ENCODE measurements around the gene MIB1.
"Not testable (repeated sequence)": the region's sequence is repeated elsewhere in the genome, so short reads cannot be mapped to it uniquely, and the experiment has no call there.

The MIB1 gene

DNA sequence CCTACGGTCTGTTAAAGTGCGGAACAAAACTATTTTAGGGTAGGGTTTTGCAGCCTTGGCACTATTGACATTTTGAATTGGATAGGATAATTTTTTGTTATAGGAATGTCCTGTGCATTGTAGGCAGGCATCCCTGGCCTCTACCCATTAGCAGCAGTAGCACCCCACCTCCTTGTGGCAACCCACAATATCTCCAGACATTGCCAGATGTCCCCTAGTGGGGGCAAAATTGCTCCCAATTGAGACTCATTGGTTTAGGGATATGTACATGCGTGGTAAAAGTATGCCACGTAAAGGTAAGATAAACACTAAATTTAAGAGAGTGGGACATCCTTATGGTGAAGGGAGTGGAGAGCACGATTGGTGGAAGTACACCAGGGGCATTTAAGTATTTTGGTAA, 4.6 kb downstream of the MIB1 start:
- peak; percentile 16 for DNase-seq

DNA sequence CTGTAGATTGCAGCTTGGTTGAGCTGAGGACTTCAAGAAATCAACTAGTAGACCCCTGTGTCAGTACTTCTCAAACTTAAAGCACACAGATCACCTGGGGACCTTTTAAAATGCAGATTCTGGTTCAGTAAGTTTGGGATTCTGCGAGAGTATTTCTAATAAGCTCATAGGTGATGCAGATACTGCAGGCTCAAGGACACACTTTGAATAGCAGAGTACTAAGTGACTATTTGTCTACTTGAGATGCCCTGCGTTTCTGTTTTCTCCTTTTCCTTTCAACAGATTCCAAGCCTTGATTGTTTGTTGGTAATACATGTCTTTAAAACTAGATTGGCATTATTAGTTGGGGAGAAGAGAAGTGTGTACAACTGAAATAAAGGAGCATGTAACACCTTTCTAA, 6.7 kb downstream of the MIB1 start:
- no peak for DNase-seq

DNA sequence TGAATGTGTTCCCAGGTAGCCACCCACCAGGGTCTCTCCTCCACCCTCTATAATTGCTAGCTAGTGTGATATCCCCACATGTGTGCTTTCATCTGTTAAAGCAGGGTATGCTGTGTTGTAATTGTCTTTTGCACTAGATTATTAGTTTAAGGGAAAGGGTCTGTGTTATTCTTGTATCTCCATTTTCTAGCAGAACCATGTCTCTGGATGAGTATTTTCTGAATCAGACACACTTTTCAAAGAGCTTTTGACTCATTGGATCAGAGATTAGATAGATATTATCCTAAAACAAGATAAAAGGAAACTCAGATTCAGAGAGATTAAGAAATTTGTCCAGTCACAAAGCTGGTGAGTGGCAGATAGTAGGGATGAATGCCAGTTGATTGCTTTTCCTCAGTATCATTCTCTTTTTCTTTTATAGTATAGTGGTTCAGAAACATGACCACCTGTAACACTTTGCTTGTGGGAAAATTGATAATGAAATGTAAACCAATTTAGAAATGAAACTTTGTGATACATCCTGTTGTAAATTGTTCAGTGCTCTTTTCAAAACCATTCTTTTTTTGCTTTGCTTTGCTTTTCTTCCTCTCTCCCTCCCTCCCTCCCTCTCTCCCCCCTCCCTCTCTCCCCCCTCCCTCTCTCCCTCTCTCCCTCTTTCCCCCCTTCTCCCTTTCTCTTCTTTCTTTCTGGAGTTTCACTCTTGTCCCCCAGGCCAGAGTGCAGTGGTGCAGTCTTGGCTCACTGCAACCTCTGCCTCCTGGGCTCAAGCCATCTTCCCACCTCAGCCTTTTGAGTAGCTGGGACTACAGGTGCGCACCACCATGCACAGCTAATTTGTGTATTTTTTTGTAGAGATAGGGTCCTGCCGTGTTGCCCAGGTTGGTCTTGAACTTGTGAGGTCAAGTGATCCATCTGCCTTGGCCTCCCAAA, 7.4 kb downstream of the MIB1 start:
- DNase-seq: no peak

DNA sequence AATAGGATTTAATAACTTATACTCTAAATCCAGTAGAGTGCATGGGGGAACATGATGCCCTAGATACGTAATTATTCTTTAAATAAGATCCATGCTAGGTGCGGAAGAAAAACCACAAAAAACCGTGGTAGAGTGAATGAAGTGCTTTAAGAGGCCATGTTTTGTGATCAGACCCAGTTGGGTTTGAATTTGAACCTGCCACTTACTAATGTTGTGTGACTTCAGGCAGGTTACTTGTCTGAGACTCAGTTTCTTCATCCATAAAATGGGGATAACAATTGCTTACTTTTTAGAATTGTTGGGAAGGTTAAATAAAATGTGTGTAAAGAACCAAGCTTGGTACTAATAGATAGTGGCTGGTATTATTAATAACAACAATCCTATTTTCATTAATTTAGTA, 17.2 kb downstream of the MIB1 start:
- no peak for DNase-seq

DNA sequence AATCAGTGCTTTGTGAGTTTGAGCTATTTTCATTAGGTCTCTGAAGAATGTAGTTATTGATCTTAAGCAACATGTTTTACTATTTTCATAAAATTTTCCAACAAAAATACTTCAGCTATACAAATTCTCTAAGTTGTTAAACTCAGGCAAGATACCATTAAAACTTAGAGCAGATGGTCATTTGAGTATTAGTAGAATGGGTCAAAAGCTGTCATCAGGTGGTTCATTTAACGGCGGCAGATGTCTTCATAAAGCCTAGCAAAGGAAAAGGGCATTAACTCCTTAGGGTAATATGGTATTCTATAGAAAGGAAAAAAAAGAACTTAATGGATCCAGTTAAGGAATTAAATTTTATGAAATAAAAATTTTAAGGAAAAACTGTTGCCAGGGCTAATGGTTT, 19.2 kb downstream of the MIB1 start:
- no peak for DNase-seq

DNA sequence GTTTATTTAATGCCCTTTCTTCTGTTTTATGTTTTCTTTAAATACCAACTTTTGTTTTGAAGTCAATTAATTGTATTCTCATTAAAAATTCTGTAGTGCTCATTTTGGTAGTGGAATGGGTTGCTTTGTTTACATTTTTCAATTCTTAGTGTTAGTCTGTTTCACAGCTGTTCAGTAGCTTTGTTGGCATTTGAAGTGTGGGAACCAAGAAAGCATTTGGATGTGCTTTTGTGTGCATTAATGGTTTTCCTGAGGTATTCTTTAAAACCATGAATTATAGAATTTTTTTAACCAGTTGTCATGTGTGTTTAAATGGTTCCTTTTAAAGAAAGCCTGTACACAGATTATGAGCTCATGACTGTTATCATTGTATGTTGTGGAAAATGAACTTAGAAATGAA, 19.7 kb downstream of the MIB1 start:
- DNase-seq: no peak

DNA sequence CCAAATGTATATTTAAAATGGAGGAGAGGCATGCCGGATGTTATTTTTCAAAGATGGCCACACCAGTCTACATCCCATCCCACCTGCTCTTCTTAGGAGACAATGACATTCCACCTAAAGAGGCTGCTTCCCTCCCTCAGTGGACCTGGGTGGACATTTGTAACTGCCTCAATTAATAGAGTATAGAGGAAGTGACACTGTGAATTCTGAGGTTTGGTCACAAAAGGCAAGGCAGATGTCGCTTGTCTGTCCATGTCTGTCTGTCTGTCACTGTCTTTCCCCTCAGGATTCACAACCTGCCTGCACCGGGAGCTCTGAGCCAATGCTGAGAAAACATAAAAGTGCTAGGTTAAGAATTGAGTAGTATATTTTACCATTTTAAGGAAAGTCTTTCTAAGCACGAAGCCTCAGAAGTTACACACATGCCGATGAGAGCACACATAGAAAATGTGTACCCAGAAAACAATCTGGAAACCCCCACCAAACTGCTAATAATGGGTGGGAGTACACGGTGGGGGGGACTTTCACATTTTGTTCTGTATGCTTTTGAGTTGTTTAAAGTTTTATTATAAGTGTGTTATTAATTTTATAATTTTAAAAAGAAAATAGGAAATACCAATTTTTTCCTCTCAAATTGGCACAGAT, 21.0 kb downstream of the MIB1 start:
- DNase-seq: no peak

DNA sequence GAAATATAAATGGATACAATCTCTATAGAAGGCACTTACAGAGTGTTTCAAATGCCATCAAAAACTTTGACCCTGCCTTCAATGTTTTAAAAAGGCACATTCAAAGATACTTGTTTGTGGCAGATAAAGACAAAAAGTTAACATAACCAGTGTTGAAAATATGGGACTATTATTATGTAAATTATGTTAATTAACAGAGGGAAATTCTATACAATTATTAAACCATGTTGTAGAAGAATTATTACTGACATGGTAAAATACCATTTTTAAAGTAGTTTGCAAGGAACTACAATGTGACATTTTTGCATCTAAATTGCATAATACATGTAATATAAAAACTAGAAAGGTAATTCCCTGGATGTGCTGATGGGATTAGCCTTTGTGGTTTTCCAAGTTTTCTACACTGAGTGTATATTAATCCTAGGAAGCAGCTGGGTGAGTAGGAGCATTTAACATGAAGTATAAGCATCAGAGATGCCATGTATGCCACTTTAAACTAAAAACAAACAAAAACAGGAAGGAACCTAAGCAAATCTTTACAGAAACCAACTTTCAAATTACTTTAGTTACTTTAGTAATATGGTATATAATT, 21.7 kb downstream of the MIB1 start:
- DNase-seq: no peak

DNA sequence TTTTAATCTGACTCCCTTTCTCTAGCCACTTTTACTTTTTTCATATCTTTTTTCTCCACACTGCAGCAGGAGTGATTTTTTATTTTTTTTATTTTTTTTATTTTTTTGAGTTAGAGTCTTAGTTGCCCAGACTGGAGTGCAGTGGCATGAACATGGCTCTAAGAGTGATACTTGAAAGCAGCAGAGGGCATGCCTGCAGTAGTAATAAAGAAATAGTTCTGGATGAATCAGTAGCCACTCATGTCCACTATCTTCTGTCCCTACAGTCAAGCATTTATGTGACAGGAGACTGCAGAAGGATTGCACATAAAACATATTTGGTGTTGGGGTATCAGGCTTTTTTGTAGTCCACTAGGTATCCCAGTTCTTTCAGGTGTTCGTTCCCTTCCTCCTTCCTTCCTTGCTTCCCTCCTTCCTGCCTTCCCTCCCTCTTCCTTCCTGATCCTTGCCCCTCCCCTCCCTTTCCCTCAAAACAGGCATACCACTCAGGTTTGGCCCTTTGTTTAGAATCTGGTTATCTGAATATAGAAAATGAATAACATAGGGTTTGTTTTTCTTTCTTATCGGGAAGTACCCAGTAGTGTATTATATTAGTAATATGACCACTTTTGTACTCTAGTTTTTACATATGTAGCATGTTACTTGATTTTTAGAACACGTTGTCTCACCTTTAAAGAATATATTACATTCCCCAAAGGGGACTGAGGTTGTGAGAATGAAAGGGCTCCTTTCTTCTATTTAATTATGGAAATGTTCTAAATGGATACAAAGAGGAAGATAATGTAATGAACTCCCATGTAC, 23.5 kb downstream of the MIB1 start:
- no peak for DNase-seq

DNA sequence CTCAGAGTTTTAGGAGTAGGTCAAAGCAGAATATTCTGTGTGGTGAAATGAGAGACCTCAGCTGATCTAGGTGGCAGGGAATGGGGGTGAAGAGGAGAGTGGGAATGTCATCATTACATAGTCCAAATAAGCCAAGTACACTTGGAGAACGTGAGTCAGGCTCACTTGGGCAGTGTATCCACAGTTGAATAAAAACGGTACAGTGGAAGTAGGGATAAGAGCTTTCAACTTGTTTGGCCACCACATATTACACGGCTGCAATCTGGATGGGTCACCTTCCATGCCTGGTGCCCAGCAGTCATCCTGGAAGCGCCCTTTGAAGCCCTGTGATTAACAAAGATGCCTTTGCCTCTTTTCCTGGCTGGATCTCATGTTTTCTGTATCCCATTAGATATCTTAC, 28.6 kb downstream of the MIB1 start:
- no peak for DNase-seq

DNA sequence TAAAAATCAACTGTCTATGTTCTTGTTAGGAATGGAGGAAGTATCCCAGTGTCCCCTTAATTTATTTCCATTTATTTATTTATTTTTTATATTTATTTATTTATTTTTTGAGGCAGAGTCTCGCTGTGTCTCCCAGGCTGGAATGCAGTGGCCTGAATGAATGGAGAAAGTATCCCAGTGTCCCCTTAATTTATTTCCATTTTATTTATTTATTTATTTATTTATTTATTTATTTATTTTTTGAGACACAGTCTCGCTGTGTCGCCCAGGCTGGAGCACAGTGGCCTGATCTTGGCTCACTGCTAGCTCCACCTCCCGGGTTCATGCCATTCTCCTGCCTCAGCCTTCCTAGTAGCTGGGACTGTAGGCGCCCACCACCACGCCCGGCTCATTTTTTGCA, 34.1 kb downstream of the MIB1 start:
- no peak for DNase-seq

DNA sequence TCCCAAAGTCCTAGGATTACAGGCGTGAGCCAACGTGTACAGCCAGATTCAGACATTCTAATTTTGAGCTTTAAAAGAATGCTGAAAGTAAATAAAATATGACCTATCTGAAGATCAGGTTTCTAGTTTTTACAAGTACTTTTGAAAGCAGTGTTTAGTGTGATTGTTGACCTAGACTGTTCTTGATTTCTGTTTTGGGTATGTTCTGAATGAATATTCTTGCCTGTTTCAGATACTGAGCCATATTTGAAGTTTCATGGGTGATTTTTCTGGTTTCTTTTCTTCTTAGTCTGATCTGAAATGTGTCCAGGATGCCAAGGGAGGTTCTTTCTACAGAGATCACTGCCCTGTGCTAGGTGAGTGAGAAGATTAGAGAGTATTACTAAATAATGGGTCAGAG, 37.2 kb downstream of the MIB1 start:
- DNase-seq: no peak

DNA sequence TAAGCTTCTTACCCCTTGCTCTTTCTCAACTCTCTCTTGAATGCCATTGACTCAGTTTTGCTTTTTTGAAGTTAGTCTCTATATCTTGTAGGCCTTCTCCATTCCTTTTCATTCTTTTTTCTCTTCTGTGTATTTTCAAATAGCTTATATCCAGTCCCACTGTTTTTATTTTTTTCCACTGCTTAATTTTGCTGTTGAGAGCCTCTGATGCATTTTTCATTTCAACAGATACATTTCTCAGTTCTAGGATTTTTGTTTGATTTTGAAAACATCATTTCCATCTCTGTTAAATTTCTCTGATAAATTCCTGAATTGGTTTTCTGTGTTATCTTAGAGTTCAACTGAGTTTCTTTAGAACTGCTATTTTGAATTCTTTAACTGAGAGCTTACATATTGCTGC, 45.9 kb downstream of the MIB1 start:
- no peak for DNase-seq

DNA sequence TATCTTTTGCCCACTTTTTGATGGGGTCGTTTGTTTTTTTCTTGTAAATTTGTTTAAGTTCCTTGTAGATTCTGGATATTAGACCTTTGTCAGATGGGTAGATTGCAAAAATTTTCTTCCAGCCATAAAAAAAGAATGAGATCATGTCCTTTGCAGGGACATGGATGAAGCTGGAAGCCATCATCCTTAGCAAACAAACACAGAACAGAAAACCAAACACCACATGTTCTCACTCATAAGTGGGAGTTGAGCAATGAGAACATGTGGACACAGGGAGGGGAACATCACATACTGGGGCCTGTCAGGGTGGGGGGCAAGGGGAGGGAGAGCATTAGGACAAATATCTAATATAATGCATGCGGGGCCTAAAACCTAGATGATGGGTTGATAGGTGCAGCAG, 55.5 kb downstream of the MIB1 start:
- not testable (repeated sequence) for DNase-seq

DNA sequence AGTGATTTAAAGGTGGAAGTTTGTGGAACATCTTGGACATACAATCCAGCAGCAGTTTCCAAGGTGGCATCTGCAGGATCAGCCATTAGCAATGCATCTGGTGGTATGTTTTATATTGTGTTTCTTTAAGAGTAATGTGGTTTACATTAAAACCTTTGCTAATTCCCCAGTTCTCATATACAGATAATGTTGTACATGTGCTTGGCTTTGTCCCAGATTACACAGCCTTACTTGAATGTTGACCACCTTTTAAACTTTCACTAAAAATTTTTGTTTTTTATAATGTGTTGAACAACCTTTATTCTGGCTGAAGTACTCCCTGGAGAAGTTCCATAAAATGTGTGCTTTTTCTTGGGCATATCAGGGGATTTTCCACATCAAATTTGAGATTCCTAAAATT, 57.5 kb downstream of the MIB1 start:
- DNase-seq: no peak

DNA sequence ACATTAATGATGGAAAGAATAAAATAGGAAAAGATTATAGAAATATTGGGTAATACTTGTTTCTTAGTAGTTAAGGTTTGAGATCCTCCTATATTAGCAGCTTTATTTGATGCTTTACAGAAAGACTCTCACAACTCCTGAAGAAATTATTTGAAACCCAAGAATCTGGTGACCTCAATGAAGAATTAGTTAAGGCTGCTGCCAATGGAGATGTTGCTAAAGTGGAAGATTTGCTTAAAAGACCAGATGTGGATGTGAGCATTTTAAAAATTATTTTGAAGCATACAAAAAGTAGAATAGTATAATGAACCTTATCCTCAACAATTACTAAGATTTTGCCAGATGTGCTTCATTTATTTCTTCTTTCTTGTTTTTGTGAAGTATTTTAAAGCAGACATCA, 59.1 kb downstream of the MIB1 start:
- no peak for DNase-seq

DNA sequence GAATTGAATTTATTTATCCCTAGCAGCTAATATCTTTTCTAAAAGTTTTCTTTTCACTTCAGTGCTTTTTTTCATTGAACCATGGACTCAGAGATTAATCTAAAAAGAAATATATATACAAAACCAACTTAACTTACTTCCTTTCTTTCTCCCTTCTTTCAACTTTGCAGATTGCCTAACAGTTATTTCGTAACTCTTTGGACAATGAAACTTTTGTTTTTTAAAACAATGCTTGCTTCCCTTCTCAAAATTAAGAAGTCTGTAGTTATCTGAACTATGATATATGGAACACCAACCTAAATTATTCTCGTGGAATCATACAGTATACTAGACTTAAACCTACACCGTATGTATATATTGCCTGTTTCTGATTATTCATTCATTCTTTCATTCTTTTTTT, 62.9 kb downstream of the MIB1 start:
- DNase-seq: no peak

DNA sequence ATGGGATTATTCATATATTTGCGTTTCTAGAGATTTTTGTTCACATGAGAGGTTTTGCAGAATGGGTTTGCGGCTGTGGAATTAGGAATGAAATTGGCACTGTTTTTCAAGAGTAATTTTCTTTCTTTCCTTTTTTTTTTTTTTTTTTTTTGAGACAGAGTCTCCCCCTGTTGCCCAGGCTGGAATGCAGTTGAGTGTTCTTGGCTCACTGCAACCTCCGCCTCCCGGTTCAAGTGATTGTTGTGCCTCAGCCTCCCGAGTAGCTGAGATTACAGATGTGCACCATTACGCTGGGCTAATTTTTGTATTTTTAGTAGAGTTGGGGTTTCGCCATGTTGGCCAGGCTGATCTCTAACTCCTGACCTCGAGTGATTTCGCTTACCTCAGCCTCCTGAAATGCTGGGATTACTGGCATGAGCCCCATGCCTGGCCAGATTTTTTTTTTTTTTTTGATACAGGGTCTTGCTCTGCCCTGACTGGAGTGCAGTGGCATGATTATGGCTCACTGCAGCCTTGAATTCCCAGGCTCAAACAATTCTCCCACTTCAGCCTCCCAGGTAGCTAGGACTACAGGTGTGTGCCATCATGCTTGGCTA, 65.3 kb downstream of the MIB1 start:
- no peak for DNase-seq

DNA sequence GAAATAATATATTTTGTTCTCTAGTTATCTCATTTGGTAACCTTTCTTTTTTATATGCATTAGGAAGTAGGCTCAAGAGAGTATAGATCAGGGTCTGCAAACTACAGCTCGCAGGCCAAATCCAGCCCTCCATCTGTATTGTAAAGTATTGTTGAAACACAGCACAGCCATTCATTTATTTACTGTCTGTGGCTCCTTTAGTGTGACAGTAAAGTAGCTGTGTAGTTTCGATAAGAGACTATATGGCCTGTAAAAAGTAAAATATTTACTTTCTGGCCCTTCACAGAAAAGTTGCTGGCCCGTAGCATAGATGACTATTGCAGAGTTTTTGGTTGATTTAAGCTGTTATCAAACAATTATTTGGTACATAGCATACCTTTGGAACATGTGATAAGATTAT, 67.6 kb downstream of the MIB1 start:
- DNase-seq: no peak

DNA sequence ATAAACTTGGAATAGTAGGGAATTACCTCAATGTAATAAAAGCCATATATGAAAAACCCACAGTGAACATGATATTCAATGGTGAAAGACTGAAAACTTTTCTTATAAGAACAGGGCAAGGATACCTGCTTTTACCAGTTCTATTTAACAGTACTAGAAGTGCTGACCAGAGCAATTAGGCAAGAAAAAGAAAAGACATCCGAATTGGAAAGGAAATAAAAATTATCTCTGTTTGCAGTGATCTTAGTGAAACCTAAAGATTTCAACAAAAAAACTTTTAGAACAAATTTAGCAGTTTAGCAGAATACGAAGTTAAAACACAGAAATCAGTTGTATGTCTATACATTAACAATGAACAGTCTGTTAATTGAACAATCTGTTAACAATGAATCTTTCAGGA, 69.1 kb downstream of the MIB1 start:
- DNase-seq: no peak

DNA sequence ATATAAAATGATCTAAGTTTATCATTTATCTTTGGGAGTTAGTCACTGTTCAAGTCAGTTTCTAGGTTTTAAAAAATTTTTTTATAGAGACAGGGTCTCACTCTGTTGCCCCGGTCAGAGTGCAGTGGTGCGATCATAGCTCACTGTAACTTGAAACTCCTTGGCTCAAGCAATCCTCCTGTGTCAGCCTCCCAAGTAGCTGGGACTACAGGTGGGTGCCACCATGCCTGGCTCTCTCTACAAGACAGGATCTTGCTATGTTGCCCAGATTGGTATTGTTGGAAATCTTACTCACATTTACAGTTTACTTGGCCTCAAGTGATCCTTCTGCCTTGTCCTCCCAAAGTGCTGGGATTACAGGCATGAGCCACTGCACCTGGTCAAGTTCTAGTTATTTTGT, 74.5 kb downstream of the MIB1 start:
- DNase-seq: no peak

DNA sequence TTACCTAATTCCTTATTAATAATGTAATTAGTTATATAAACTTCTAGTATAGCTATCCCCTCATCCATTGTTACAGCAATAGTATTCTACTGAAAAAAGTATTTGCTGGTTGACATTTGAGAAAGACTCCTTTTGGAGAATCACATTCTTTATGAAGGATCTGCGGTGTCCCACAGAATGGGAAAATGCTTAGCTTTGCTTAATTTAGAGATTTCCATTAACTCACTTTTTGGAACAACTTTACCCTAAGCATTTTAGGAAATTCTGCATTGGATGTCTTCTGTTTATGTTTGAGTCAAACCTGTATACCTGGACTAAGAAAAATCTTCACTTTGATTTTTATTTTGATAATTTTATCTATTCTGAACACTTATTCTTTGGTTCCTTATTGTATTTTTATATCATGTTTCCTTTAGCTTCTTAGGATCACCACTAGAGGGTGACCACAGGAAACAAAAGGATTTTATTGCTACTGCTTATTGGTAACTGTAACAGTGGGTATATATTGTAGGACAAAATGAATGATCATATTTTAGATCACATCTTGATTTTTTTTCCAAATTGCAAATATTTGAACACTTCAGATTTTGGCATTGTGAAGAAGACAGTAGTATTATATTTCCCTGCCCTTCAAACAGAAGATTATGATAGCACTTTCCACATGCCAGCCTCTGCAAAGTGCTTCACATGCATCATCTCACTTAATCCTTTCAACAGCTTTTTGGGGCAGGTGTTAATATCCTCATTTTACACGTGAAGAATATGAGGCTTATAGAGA, 79.6 kb downstream of the MIB1 start:
- DNase-seq: peak; percentile 4

Measured in CD4-positive, alpha-beta T cell treated with Interleukin-21 for 1 hour (primary cell).